GM21723 (cell line): ENCODE measurements around the gene ATP10A.

Source experiments
- ATAC-seq: cut with Tn5 transposase; IDR thresholded peaks from one replicate; pipeline ENCODE4 v1.9.1; 2021; ENCODE audit warnings: mild to moderate bottlenecking, moderate library complexity; ENCODE audit not compliant: unreplicated experiment

Gene ATP10A

DNA sequence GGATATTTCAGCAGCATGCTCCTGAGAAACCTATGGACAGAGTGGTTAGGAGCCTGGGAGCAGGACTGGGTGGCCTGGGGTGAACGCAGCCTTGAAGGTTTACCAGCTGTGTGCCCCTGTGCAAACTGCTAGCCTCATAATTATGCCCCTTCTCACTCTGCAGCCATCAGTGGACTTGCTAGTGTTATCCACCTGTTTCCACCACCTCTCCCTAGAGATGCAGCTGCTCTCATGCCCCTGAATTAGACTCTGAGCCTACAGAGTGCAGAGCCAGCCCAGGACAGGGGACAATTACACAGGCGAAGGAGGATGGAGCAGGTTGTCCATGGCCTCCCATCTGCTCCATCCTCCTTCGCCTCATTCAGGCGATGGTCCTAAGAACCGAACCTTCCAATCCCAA, 175.9 kb downstream of the ATP10A start:
- ATAC-seq = no peak

DNA sequence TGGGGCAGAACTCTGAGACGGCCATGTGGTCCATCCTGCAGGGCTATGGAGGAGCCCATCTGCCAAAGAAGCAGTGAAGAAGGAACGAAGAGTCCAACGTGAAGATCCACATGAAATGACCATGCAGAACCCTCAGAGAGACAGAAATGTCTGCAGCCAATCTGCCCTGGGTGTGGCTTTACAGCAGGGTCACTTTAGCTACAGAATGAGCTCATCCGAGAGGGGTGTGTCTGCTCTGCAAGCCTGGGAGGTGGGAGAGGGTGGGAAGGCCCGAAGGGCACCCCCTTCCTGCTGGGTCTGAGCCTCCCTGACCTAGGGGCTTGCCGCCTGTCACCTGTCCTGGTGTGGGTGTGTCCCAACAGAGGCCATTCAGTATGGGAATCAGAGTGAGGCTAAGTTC, 176.3 kb downstream of the ATP10A start:
- no peak for ATAC-seq

DNA sequence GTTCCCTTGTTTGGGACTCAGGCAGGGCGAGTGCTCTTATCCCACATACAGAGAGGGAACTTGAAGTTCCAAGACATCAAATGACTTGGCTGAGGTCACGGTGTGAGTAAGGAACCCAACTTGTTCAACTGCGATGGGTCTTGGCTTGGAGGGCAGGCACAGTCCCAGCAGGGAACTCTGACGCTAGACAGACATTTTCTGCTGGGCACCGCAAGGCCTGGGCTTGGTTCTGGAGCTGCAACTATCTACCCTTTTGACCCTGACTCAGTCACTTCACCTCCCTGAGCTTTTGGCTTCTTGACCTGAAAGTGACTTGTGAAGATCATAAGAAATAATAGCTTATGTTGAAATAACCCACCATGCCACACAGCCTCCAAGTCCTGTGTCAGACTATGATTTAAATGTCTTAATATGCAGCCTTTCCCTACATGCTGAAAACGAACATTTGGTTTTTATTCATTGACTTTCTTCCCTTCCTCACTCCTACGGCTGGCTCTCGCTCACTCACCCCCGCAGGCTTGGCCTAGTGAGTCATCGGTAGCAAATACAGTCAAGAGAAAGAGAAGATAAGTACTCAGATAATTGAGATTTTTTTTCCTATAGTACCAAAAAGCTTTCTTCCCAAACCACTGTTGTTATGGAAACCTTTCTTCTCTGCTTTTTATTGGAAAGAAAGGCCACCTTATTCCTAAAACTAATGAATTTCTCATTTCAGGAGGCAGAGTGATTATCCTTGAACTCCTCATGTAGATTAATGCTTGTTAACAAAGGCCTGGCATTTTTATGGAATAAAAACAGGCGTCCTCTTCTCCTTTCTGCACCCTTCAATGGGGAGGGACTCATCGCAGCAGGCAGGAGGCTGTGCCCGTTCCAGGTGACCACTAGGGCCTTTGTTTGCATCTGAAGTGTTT, 178.4 kb downstream of the ATP10A start:
- no peak for ATAC-seq

- ATAC-seq = no peak
Measured at GRCh38 chr15:25683911-25684310, 179.2 kb downstream of the ATP10A start.

DNA sequence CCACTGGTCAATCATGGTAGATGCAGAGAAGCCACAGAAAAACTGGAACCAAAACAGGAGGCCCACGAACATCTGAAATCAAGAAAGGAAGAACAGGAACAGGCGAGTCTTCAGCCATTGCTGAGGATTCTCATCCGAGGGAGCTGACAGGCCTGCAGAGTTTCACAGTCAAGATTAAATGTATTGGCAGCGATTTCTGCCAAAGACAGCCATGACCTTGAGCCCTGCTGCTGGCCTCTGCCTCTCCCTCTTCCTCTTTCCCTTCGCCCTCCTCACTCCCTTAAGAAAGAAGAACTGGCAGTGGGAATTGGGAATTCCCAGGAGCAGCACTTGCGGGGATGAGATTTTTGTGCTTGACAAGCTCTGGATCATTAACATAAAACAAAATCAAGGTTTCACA, 179.7 kb downstream of the ATP10A start:
- no peak for ATAC-seq

GRCh38 chr15:25682340-25682739, 180.8 kb downstream of the ATP10A start:
- no peak for ATAC-seq

DNA sequence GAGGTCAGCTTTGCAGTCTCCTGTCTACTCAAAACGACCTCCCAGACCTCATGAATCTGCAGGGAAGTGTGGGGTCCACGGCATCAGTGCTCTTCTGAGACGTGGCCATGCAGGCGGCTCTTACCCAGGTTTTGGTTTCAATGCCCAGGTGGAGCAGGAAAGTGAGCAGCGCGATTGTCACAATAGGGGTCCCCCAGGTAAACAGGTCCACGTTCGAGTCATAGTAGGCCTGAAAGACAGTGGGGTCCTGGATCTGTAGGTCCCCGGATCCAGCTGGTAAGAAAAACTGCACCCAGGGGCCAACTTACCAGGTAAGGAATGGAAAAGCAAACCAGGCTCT, 182.5 kb downstream of the ATP10A start:
- ATAC-seq = no peak

DNA sequence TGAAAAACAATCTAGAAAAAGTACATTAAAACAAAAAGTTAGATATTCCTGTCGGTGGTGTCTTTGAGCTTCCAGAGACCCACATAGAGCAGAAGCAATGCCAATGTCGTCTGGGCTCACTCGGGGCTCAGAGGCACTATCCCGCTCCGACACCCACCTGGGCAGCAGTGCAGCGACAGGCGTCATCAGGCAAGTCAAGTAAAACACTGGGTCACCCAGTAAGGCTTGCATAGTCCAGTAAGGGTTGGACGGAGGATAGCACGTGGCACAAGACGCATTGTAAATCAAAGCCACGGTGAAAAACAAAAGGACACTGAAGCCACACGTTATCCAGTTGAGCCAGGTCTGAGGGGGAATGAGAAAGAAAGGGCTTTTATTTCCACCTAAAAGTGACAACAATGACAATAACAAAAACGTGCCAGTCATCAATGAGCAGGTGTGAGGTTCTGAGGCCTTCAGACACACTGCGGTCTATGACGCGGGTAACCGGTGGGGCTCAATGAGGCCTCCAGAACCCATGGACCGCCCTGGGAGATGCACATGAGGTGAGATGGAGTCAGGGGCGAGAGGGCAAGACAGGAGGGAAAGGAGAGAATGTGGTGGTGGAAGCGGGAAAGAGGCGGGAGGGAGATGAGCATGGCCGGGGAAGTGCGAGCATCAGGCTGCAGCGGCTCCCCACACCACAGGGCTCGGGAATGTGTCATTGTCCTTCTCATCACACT, 183.0 kb downstream of the ATP10A start:
- no peak for ATAC-seq

DNA sequence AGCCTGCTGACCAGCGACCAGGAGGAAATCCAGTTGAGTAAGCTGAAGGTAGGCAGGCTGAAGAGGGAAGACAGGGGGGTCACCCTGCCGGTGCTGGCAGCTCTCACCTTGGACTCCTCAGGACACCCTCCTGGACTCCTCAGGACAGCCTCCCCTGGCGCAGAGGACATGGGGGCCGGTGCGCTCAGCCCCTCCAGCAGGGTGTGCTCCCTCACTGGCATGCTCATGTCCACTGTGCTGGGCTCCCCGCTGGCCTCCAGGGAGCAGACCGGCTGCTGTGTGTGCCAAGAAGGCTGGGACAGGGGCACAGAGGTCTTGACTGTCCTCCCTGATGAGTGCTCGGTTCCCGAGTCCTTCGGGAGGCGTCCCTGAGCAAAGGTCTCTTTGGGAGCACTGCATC, 183.6 kb downstream of the ATP10A start:
- ATAC-seq = no peak

DNA sequence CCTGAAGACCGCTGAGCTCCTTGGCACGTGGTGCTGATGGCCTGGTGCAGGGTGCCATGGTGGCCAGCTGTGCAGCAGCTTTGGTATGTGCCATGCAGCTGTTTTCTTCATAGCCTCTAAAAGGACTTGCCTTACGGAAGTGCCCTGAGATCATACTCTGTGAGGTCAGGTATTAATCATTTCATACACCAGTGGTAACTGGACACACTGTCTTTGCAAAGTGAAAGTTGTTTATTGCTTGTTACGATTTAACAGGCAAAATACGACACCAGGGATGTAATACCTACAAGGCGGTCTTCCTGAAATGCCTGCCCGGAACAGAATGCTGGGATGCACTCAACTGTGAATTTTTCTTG, 184.6 kb downstream of the ATP10A start:
- ATAC-seq = no peak

DNA sequence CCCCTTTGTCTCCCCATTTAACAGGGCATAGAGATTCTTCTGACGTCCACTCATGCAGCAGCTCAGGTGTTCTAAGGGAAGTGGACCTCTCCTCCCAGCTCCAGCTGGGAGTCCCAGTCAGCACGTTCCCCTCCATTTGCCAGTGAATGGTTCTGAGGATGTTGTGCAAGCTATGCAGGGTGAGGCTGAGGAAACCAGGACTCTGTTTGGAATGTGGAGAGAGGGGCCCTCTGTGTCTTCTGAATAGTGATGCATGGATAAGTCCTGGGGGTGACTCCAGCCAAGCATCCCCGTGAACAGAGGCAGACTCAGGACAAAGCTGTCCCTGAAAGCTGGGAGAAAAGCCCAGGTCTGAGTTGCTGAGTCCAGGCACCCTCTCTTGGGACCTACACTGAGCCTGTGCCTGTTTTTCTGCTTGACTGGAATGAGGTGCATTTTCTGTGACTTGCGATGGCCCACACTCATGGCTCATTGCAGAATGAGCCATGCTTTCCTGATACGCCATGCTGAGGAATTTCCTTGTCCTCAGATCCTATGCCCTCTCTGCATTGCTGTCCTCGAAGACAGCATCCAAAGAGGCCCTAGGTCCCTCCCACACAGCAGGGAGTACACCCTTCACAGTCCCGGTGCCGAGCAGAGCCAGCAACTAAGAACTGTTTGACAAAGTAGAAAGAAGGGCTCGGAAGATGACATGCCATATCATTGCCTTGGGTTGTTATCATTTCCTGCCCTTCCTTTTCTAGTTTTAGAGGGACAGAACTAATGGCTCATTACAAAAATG, 185.2 kb downstream of the ATP10A start:
- no peak for ATAC-seq

- no peak for ATAC-seq
Measured at GRCh38 chr15:25676070-25676469, 187.1 kb downstream of the ATP10A start.

DNA sequence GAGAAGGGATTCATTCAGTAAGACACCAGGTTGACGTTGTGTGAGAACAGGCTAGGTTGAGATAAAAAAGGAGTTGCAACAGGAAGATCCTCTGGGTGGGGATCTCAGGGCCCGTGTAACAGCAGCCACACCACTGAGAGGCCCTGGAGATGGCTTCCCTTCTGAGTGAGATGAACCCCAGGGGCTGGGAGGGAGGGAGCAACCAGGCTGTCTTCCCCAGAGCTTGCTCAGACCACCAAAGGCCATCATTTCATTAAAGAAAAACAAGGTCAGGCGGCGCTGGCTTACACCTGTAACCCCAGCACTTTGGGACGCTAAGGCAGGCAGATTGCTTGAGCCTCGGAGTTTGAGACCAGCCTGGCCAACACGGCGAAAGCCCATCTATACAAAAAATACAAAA, 187.7 kb downstream of the ATP10A start:
- no peak for ATAC-seq

DNA sequence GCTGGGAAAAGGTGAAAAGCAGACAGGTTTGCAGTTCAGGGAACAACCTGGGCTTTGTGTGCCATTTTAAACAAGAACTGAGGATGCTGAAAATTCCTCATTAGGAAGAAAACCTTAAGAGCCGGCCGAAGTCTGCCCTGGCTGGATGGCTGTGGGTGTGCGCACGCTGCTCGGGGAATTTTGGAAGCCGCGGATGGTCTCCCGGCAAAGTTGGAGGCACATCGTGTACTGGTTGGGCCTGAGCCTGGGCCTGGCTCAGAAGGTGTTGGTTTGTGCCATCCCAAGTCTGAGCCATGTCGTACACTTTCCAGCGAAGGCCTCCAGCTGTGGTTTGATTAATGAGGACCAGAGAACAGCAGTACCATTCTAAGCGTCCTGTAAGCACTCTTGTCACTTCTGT, 188.2 kb downstream of the ATP10A start:
- no peak for ATAC-seq

GRCh38 chr15:25673972-25674371, 189.2 kb downstream of the ATP10A start:
- ATAC-seq = no peak

- ATAC-seq = no peak
Measured at GRCh38 chr15:25673351-25673750, 189.8 kb downstream of the ATP10A start.

DNA sequence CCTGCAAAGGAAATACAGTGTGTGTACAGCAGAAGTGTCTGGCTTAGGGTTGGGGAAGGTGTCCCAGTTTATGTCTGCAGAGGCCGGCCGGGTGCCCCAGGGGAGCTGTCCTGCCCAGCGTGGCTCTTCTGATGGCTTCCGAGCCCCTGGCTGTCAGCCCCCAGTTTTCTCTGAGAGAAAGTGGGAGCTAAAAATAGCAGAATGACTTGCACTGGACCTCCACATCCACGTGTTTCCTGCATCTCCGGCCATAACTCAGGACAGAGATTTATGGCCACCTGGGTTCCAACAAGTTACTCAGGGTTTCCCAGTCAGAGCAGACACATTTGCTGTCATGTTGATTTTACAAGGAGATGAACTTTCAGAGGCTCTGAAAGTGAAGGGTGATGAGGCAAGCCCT, 192.0 kb downstream of the ATP10A start:
- no peak for ATAC-seq

DNA sequence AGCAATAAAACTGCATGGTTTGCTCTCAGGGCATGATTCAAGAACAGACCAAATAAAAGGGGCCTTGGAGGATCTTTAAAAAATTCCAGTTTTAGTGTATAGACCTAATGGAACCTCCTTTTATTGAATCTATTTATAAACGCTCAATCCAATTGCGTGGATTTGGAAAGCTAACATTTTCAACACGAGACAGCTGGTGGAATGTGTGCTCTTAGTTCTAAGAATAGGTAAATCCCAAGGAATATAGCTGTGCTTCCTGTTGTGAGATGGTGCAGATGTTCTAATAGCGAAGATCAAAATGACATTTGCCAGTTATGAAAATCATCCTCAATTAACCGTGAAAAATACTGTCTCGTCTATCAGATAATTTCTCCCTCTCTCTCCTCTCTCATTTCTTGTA, 192.5 kb downstream of the ATP10A start:
- ATAC-seq = no peak

GRCh38 chr15:25670025-25670554, 193.0 kb downstream of the ATP10A start:
- no peak for ATAC-seq

- no peak for ATAC-seq
Measured at GRCh38 chr15:25668901-25669300, 194.2 kb downstream of the ATP10A start.

DNA sequence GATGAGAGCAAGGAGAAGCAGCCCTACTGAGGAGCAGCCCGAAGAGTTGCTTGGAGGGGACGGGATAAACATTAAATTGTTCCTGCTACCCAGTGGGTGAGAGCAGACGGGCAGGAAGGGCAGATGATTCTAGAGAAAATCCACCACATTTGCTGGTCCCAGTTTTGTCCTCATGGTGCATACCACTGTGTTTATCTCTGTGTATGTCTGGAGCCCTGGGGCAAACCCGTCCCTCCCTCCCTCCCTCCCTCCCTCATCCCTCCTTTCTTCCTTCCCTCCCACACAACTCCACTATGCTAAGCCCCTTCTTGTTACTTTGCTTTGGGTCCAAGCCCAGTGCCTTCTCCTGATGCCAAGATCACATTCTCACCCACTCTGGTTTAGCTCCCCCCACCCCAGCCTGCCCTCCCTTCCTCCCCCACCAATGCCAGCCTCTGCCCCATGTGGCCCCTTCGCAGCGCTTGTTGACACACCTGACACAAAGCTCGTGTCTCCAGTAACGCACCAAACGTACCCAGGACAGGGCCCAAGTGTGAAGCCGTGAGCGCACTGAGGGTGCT, 194.8 kb downstream of the ATP10A start:
- no peak for ATAC-seq
